GM12891 (cell line): Measurements from ENCODE around the gene TEDC2.

Experiments used
- DNase-seq: peaks from one replicate; pipeline ENCODE4 v3.0.0; 2011; ENCODE audit warnings: low spot score; ENCODE audit not compliant: insufficient read length
- FAIRE-seq: peaks from 2 replicates; lab custom pipeline; 2011; peaks lifted over from hg19 to GRCh38; lab: Jason Lieb, UNC
- PAX5 ChIP-seq: IDR thresholded peaks from 2 replicates; pipeline ENCODE4 v1.6.1; 2011; ENCODE audit warnings: low read length, moderate library complexity, mild to moderate bottlenecking; ENCODE audit not compliant: insufficient read depth, severe bottlenecking
- POLR2A ChIP-seq: IDR thresholded peaks from 2 replicates; pipeline ENCODE4 v1.6.1; 2011; ENCODE audit warnings: low read depth, low read length, control low read depth
- POLR2AphosphoS5 ChIP-seq: IDR thresholded peaks from 2 replicates; pipeline ENCODE4 v1.6.1; 2011; ENCODE audit warnings: low read depth, low read length, control low read depth
- POU2F2 ChIP-seq: IDR thresholded peaks from 2 replicates; pipeline ENCODE4 v1.6.1; 2011; ENCODE audit warnings: low read depth, mild to moderate bottlenecking, control low read depth, low read length, moderate library complexity
- SPI1 ChIP-seq: IDR thresholded peaks from 2 replicates; pipeline ENCODE4 v1.6.1; 2011; ENCODE audit warnings: low read depth, low read length, control low read depth
- TAF1 ChIP-seq: IDR thresholded peaks from 2 replicates; pipeline ENCODE4 v1.6.1; 2011; ENCODE audit warnings: low read depth, low read length, control low read depth

Gene TEDC2

GRCh38 chr16:2511128-2511800, 51.4 kb downstream of the TEDC2 start:
- DNase-seq = no peak
- FAIRE-seq = no peak
- TF ChIP-seq POLR2AphosphoS5 (no peak), POU2F2 (no peak), POLR2A (no peak)

- DNase-seq (no peak), FAIRE-seq (no peak)
- TF ChIP-seq POU2F2 (no peak), TAF1 (no peak), SPI1 (no peak), POLR2A (no peak), PAX5 (no peak), POLR2AphosphoS5 (no peak)
These were observed 52.3 kb downstream of the TEDC2 start for GRCh38 chr16:2511996-2512734.

- TF ChIP-seq POLR2AphosphoS5 = no peak
- TF ChIP-seq PAX5 = no peak
- TF ChIP-seq POU2F2 = no peak
- TF ChIP-seq POLR2A = no peak
- no peak for TF ChIP-seq SPI1
- no peak for TF ChIP-seq TAF1
- FAIRE-seq (peak; percentile 31), DNase-seq (no peak)
These were observed 53.0 kb downstream of the TEDC2 start for GRCh38 chr16:2512735-2513404.

- peak; percentile 100 for FAIRE-seq
- TF ChIP-seq POU2F2 (peak; percentile 79; the same call in 1 of the 2 replicates), POLR2A (peak; percentile 80), TAF1 (peak; percentile 71), POLR2AphosphoS5 (peak; percentile 87), PAX5 (no peak), SPI1 (no peak)
- peak; percentile 93 for DNase-seq
These were observed 53.8 kb downstream of the TEDC2 start, which contains the start of gene ATP6V0C for GRCh38 chr16:2513405-2514332. Gene ATP6V0C (plus strand): TSS chr16:2513952. CDS start chr16:2514104, 152 bp downstream.
